ENCODE measurements around the gene DMD.

Gene DMD

DNA sequence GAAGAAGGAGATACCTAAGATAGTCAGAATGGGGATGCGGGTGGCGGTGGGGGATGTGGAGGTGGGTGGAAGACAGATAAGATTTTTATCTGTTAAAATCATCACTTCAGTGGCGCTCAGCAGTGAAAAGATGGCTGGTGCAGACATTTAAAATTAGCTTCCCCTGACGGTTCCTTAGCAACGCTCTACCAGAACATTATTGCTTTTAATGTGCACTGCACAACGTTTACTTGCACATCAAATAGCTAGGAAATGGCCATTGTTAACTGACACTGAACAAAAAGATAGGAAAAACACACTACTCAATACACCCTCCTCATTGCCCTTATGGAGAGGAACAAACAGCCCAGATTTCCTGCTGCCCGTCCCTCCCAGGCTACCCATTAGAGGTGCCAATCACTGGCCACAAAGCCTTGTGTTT, 2078.5 kb downstream of the DMD start:
- no peak for DNase-seq

- DNase-seq = no peak
These were observed 2080.7 kb downstream of the DMD start for GRCh38 chrX:31130457-31131220.

GRCh38 chrX:31128855-31129254, 2082.5 kb downstream of the DMD start:
- no peak for DNase-seq

DNA sequence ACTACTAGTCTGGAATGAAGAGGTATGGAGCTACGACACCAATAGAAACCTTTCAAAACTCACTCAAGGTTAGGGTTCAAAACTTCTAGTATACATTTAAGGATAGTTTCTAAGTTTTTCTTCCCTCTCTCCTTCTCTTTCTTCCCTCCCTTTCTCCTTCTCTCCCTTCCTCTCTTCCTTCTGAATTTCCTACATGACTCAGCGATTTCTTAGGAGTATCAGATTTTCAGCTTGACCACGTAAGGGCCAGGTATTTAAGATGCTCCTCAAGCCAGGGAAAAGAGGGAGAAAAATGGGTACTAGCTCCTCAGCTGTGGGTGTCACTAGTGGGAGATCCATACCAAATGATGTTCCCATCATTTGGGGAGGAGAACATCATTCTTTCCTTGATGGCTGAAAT, 2083.6 kb downstream of the DMD start:
- DNase-seq = no peak

DNA sequence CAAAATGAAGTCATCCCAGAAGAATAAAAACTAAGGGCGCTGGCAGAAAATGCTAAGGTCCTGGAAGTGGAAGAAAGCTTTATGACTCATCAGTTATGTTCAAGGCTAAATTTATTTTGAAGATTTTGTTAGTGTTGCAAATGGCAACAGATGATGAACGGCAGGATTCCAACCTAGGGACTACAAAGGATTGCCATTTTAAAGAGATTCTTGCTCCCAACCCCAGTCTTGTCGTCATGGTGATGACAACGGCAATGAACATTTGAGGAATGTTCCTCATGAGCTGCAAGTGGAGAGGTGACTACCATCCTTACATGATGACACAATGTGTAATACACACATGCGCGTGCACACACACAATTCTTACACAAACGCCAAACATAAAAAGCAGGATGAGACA, 2085.1 kb downstream of the DMD start:
- DNase-seq = no peak

DNA sequence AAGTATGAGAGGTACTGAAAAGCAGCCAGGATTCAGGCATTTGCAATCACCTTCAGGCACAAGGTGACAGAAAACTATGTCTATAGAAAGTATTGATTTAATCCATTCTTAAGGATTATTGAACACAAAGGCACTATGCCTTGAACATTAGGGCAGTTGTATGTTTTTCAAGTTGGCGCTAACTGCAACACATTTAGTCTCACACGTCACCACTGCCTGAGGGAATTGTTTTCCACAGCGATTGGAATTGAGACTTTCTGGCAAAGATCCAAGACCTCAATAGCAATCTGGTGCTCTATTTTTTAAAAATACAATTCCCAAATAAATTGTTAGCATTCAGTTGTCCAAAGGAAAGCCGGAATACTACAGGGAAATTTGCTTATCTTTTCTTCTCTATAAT, 2086.8 kb downstream of the DMD start:
- DNase-seq = no peak

DNA sequence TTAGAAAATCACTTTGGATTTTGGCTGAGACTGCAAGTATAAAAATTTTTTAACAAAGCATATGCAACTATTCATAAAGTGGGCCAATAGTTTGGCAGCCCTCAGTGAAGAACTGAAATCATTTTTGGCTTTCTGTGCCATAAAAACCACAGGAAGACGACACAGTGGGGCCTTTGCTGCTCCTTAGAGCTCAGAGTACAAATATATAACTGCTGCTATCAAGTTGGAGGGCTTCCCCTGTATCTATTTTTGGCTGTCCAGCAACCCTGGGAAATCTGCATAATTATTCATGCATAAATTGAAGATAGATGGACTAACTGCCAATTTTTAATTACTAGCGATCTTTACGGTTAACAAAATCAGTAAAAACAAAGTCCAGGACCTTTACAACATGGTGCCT, 2088.0 kb downstream of the DMD start:
- DNase-seq = no peak

- no peak for DNase-seq
These were observed 2094.1 kb downstream of the DMD start for GRCh38 chrX:31117266-31117665.

DNA sequence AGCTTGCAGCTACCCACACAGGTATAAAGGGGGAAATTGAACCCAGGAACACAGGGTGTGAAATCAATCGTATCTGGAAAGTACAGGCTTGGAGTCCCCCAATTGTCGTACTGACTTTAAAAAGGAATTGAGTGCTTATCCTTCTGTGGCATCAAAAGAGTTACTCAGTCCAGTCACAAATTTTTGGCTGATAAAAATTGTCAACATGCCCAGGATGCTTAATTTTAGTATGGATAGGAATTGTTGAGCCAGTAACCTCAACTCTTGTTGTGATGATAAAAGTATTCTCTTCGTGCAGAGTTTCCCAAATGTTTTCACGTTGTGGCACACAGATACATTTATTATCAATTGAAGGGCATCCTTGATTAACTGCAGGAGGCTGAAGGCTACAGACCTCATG, 2096.0 kb downstream of the DMD start:
- no peak for DNase-seq

- no peak for DNase-seq
These were observed 2096.5 kb downstream of the DMD start for GRCh38 chrX:31114858-31115257.

DNA sequence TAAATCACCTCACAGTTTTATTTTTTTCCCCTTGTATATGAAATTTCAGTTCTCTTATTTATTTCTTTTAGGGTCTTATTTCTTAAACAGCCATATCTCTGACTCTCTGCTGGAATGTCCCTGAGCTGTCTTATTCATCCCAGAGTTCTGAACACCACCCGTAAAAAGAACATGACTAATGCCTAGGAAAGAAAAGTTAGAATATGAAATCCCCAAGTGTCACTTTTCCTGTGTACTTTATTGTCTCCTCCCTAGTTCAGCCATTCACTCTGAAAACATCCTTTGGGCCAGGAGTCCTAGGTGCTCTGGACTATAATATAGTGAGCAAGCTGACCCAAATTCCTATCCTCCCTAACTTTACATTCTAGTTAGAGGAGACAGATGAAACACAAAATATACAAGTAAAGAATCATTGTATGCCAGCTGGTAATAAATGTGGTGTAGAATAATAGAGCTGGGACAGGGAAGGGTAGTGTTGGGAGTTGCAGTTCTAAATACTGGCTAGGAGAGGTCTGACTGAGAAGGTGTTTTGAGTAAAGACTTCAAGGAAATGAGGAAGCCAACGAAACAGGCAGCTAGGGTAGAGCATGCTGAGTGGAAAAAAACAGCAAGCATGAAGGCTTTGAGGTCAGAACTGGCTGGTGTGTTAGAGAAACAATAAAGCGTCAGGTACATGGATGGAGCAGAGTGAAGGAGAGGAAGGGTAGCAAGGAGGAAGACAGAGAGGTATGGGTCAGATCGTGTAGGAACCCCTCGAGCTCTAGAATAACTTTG, 2098.9 kb downstream of the DMD start:
- DNase-seq = no peak

- DNase-seq = no peak
These were observed 2100.7 kb downstream of the DMD start for GRCh38 chrX:31110657-31111056.

- DNase-seq = no peak
These were observed 2111.7 kb downstream of the DMD start for GRCh38 chrX:31099536-31100090.

DNA sequence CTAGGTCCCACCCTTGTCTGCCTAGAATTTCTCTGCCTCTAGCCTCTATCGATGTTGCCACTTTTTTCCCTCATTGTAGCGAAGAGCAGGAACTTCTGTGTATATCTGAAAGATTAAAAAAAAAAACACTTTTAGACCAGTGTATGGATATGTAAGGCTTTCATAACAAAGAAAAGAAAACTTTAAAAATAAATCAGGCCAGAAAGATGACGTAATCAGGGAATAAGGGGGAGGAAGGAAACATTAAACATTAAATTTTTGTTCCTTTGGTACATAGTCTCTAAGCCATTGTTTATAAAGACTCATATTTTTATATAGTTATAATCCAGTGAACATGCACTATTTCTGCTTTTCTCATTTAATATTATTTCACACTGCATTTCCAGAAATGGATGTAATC, 2113.3 kb downstream of the DMD start:
- no peak for DNase-seq

DNA sequence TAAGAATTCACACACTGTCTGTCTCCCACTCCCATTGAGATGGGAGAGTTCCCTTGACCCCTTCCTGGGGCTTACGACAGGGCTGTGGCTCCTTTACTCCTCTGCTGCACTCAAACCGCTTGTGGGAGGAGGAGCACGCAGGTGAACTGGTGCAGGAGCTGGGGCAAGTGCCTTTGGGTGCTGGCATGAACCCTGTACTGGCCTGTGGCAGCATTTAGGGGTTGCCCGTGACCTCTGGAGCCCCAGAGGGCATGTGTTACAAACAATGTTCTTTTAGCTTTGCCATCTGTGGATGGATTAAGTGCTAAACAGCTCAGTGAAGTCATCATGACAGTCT, 2117.7 kb downstream of the DMD start:
- DNase-seq = no peak

DNA sequence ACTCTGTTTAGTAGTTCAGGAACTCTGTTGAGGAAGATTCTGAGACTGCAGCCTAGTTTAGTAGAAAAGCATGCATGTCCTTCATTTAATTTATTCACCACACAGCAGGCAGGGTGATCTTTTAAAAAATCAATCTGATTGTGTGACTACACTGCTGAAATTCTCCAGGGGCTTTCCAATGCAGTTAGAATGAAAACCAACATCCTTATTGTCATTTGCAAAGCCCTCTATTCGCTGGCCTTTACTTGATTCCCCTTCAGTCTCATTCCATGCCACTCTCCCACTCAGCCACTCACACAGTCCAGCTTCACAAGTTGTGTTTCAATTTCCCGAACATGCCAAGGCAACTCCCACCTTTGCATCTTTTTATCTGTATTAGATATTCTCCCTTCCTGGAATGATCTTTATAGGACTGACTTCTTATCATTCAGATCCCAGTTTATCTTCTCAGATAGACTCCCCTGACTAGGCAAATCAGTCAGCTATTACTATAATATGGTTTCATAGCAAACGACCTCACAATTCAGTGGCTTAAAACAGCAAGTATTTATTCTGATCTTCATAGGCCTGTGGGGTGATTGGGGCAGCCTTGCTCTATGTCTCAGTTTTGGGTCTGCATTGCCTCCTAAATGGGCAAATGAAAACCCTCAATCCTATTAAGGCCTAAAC, 2118.2 kb downstream of the DMD start:
- no peak for DNase-seq

GRCh38 chrX:31092476-31092875, 2118.9 kb downstream of the DMD start:
- DNase-seq = no peak

DNA sequence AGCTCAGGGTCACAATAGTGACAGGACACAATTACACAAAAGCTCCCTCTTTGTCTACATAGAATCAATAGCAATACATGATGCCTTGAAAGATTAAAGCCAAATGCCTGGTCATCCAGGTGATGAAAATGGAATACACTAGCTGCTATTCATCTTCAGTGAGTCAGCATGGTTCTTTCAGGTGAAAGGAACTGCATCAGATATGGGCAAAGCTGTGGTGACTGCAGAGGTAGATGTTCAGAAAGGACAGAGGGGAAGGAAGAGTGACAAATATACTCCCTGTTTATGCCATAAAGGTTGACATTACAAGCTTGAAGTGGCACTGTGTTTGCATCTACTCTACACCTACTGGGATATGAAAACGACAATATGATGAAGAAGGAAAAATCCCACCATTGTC, 2119.5 kb downstream of the DMD start:
- DNase-seq = no peak

DNA sequence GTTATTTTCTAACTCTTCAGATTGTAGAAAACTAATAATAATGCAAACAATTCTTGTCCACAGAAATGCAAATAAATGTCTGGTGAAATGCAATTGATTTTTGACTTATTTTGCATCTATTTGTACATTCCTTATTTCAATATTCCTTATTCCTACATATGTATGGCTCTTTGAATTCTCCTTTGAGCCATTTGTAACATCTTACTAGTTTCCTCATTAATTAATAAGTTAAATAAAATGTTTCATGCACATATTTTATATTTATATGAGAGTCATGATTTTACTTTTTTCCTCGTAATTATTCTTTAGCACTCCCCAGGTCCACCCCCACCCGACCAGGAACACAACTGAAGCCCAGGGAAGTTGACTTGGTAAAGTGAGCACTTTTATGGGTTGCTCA, 2136.8 kb downstream of the DMD start:
- no peak for DNase-seq

DNA sequence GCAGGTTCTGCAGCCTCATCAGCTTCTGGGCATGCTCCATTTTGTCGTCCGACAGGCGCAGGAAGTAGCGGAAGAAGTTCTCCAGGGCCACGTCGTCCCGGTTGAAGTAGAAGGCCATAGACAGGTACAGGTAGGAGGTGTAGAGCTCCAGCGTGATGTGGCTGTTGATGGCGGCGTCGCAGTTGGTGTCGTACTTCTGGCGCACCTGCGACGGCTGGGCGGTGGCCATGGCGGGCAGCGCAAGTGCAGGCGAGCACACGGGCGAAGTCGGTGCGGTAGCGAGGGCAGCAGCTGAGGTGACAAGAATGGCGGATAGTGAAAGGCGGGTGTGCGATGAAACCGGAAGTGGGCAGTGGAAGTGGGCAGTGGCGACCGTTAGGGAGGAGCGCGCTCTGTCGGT, 2139.6 kb downstream of the DMD start, which contains the start of gene FTHL17:
TSS of gene FTHL17 (minus strand) at position 317 of the 400 bp plus-strand sequence. CDS start at position 229, 88 bp downstream.
- DNase-seq = no peak

DNA sequence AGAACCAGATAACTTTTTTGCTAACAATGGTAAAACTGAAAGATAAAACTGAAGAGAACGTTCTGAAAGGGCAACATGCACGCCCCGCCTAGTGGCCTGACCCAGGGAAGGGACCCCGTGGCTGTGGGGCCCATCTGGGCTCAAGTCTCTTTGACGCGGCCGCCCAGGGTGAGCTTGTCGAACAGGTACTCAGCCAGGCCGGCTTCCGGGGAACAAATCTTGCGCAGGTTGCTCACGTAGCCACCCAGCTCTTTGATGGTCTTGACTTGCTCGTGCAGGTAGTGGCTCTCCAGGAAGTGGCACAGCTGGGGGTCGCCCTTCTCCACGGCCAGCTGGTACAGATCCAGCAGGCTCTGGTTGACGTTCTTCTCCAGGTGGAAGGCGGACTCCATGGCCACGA, 2140.1 kb downstream of the DMD start:
- no peak for DNase-seq

DNA sequence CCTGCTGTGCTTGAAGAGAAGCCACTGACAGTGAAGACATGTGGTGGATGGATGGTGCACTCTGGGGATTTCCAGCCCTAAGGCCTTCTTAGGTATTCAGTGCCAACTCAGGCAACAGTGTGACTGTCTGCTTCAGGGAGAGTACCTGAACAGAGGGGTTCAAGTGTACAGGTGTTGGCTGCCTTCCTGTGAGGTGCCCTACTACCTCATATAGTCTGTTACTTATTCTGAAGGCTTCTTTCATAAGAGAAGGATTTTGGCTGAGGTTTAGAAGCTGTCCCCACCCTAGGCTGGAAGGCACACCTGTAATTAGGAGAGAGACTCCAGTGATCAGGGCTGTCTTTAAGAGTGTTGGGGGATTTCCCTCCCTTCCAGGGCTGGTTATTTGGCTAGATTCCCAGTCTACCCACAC, 2141.3 kb downstream of the DMD start:
- DNase-seq = peak; percentile 2
